ENCODE measurements around the gene HECTD2. TPM values are rescaled to one million over a fixed set of nuclear protein-coding genes. Genes with fewer than 3 reads are reported as not detected.

HECTD2 gene
- total RNA-seq, 1 donor from 2014 or later, result 6.0 TPM

DNA sequence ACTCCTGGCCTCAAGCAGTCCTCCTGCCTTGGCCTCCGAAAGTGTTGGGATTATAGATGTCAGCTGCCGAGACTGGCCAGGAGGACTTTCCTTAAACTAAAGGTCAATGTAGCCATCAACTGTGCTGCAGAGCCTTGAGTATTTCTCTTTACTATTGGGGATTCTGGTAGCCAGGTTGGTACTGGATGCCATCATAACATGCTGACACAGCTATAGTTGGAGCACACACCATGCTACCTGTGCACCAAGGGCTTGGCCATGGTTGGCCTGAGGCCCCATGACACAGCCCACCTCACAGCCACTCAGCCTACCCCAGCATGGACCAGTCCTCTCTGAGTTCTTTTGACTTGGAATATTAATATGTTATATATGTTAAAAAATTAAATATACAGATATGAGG lies 54.4 kb downstream of the HECTD2 start:
- Histone ChIP-seq H3K4me3 (no peak overlapping the region), H3K27ac (replicated peaks) (no peak overlapping the region), H3K9me3 (replicated peaks) (peaks cover 13% of the 10 kb centered on the region), H3K36me3 (peaks cover 74% of the 10 kb centered on the region), H3K4me1 (no peaks in the 10 kb centered on the region), H3K27me3 (ENCODE audit: low read depth) (no peaks in the 10 kb centered on the region)
- DNase-seq, result no peak
- no peak for TF ChIP-seq CTCF (IDR thresholded peaks at IDR 0.05; ENCODE audit: borderline replicate concordance)
- intact Hi-C loops (cut with micrococcal nuclease), result no loop called here

DNA sequence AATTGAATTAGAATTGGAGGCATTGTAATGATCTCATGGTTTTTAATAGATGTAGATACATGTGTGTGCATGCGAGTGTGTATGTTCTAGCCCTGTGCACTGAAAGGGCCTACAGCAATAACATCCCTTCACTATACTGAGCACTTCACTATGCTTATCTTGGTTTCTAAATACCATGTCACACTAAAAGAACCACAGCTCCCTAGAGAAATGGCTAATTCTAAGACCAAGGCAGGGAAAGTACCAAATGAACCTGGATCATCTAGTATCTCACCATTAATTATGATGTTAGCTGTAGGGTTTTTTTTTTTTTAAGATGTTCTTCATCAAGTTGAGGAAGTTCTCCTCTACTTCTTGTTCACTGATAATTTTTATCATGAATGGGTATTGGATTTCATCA lies 55.1 kb downstream of the HECTD2 start:
- H3K9me3 ChIP-seq (replicated peaks), result peaks cover 13% of the 10 kb centered on the region
- no peaks in the 10 kb centered on the region for H3K4me1 ChIP-seq
- no peak for DNase-seq
- no peak overlapping the region for H3K27ac ChIP-seq (replicated peaks)
- H3K36me3 ChIP-seq, result peaks cover 73% of the 10 kb centered on the region
- intact Hi-C loops (cut with micrococcal nuclease), result no loop called here
- no peaks in the 10 kb centered on the region for H3K27me3 ChIP-seq (ENCODE audit: low read depth)
- no peak for TF ChIP-seq CTCF (IDR thresholded peaks at IDR 0.05; ENCODE audit: borderline replicate concordance)
- H3K4me3 ChIP-seq, result no peak overlapping the region

GRCh38 chr10:91467114-91467513 lies 57.0 kb downstream of the HECTD2 start:
- intact Hi-C loops (cut with micrococcal nuclease), result no loop called here
- peaks cover 13% of the 10 kb centered on the region for H3K9me3 ChIP-seq (replicated peaks)
- H3K27ac ChIP-seq (replicated peaks), result no peak overlapping the region
- no peaks in the 10 kb centered on the region for H3K4me1 ChIP-seq
- peaks cover 54% of the 10 kb centered on the region for H3K36me3 ChIP-seq
- no peak for TF ChIP-seq CTCF (IDR thresholded peaks at IDR 0.05; ENCODE audit: borderline replicate concordance)
- H3K27me3 ChIP-seq (ENCODE audit: low read depth), result no peaks in the 10 kb centered on the region
- H3K4me3 ChIP-seq, result no peak overlapping the region
- no peak for DNase-seq

GRCh38 chr10:91471602-91472001 lies 61.5 kb downstream of the HECTD2 start:
- Histone ChIP-seq H3K27me3 (ENCODE audit: low read depth) (no peaks in the 10 kb centered on the region), H3K4me1 (no peaks in the 10 kb centered on the region), H3K36me3 (peaks cover 13% of the 10 kb centered on the region), H3K27ac (replicated peaks) (no peak overlapping the region), H3K4me3 (no peak overlapping the region), H3K9me3 (replicated peaks) (no peaks in the 10 kb centered on the region)
- no peak for TF ChIP-seq CTCF (IDR thresholded peaks at IDR 0.05; ENCODE audit: borderline replicate concordance)
- intact Hi-C loops (cut with micrococcal nuclease), result no loop called here
- DNase-seq, result no peak

DNA sequence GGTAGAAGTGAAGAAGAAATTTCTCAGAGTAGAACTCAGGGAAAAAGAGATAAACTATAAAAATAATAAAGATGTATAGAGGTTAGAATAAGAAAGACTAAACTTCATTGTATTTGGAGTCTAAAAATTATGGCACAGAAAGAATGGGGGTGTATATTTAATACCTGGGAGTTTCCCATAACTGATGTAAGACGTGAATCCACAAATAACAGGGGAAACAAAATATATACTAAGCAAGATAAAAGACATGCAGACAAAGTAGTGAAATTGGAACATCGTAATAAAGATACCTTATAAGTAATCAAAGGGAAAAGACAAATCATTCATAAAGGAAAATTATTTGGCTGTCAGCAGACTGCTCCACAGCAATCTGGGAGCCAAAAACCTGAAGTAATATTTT lies 62.8 kb downstream of the HECTD2 start:
- no peaks in the 10 kb centered on the region for H3K9me3 ChIP-seq (replicated peaks)
- H3K36me3 ChIP-seq, result peaks cover under 1% of the 10 kb centered on the region
- H3K27ac ChIP-seq (replicated peaks), result no peak overlapping the region
- intact Hi-C loops (cut with micrococcal nuclease), result no loop called here
- no peak for DNase-seq
- no peaks in the 10 kb centered on the region for H3K27me3 ChIP-seq (ENCODE audit: low read depth)
- no peak overlapping the region for H3K4me3 ChIP-seq
- no peak for TF ChIP-seq CTCF (IDR thresholded peaks at IDR 0.05; ENCODE audit: borderline replicate concordance)
- no peaks in the 10 kb centered on the region for H3K4me1 ChIP-seq

DNA sequence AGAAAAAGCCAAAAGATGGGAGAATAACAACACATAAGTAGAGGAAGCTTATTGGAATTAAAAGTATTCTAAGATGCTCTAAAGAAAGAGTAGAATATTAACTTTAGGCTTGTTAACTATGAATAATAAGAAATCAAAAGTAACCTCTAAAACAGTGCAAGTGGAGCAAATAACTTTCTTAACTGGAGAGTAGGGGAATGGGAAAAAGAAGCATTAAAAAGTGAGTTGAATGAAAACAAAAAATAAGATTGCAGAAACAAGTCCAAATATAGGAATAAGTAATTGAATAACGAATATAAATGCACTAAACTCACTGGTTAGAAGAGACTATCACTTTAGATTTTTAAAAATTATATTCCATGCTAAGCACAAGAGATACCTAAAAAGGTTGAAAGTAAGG lies 63.9 kb downstream of the HECTD2 start:
- TF ChIP-seq CTCF (IDR thresholded peaks at IDR 0.05; ENCODE audit: borderline replicate concordance), result no peak
- H3K4me3 ChIP-seq, result no peak overlapping the region
- no peak overlapping the region for H3K27ac ChIP-seq (replicated peaks)
- H3K36me3 ChIP-seq, result no peaks in the 10 kb centered on the region
- intact Hi-C loops (cut with micrococcal nuclease), result no loop called here
- H3K27me3 ChIP-seq (ENCODE audit: low read depth), result no peaks in the 10 kb centered on the region
- DNase-seq, result no peak
- no peaks in the 10 kb centered on the region for H3K4me1 ChIP-seq
- no peaks in the 10 kb centered on the region for H3K9me3 ChIP-seq (replicated peaks)
